OCI-LY1 (cell line): Measurements from ENCODE around the gene ST8SIA2.

Experiments
- H2AFZ ChIP-seq: fragments of 200-600 bp; sonication (generic), shearing (Covaris generic); 2 replicates; pipeline ENCODE4 v1.6.0; 2014; ENCODE audit warnings: antibody characterized with exemption, mild to moderate bottlenecking, low read length
- H3F3A ChIP-seq: fragments of 200-600 bp; sonication (generic), shearing (Covaris generic); 2 replicates; pipeline ENCODE4 v1.6.0; 2014; ENCODE audit warnings: mild to moderate bottlenecking, antibody characterized with exemption, low read length, moderate library complexity; ENCODE audit not compliant: insufficient read depth
- H3K27ac ChIP-seq: fragments of 200-600 bp; sonication (generic); 2 replicates; pipeline ENCODE4 v1.5.1; 2014; ENCODE audit warnings: low read length, mixed run types, mild to moderate bottlenecking, low read depth; ENCODE audit not compliant: poor library complexity, severe bottlenecking
- H3K27me3 ChIP-seq: fragments of 200-600 bp; sonication (generic); 2 replicates; pipeline ENCODE4 v1.6.0; 2014; ENCODE audit warnings: antibody characterized with exemption, mild to moderate bottlenecking, low read length, moderate library complexity; ENCODE audit not compliant: insufficient read depth
- H3K36me3 ChIP-seq: fragments of 200-600 bp; sonication (generic); 2 replicates; pipeline ENCODE4 v1.6.1; 2014; ENCODE audit warnings: mild to moderate bottlenecking, antibody characterized with exemption, low read length, moderate library complexity, mixed read lengths; ENCODE audit not compliant: insufficient read depth
- H3K4me1 ChIP-seq: fragments of 200-600 bp; sonication (generic); 2 replicates; pipeline ENCODE4 v1.5.1; 2014; ENCODE audit warnings: mild to moderate bottlenecking, low read length, moderate library complexity; ENCODE audit not compliant: insufficient read depth, severe bottlenecking
- H3K4me2 ChIP-seq: fragments of 200-600 bp; sonication (generic), shearing (Covaris generic); 2 replicates; pipeline ENCODE4 v1.6.1; 2014; ENCODE audit warnings: low read length
- H3K4me3 ChIP-seq: fragments of 200-600 bp; sonication (generic); 2 replicates; pipeline ENCODE4 v1.5.1; 2014; ENCODE audit warnings: low read length, low read depth, mild to moderate bottlenecking, mixed read lengths; ENCODE audit not compliant: poor library complexity, severe bottlenecking
- H3K79me2 ChIP-seq: fragments of 200-600 bp; shearing (Covaris generic); 2 replicates; pipeline ENCODE4 v1.6.1; 2016; ENCODE audit warnings: mixed run types, low read length, mixed read lengths; ENCODE audit not compliant: insufficient read depth
- H3K9ac ChIP-seq: fragments of 200-600 bp; sonication (generic), shearing (Covaris generic); 2 replicates; pipeline ENCODE4 v1.6.1; 2014; ENCODE audit warnings: mild to moderate bottlenecking, low read length, mixed read lengths
- H3K9me2 ChIP-seq: fragments of 200-600 bp; sonication (generic), shearing (Covaris generic); 2 replicates; pipeline ENCODE4 v1.6.1; 2014; ENCODE audit warnings: low read depth, mild to moderate bottlenecking, low read length, mixed read lengths
- H3K9me3 ChIP-seq: fragments of 200-600 bp; shearing (Covaris generic); 2 replicates; pipeline ENCODE4 v1.6.1; 2014; ENCODE audit warnings: low read length, mixed read lengths
- H4K20me1 ChIP-seq: fragments of 200-600 bp; sonication (generic), shearing (Covaris generic); 2 replicates; pipeline ENCODE4 v1.6.0; 2016; ENCODE audit warnings: mild to moderate bottlenecking, low read length; ENCODE audit not compliant: insufficient read depth
- CTCF ChIP-seq: fragments of 200-600 bp; sonication (generic), shearing (Covaris generic); IDR thresholded peaks from 2 replicates; pipeline ENCODE4 v1.5.1; 2017; ENCODE audit warnings: mild to moderate bottlenecking, antibody characterized with exemption, low read length, moderate library complexity, mixed read lengths
- EZH2 ChIP-seq: fragments of 200-600 bp; sonication (generic), shearing (Covaris generic); IDR thresholded peaks from 2 replicates; pipeline ENCODE4 v1.8.0; 2017; ENCODE audit warnings: borderline replicate concordance, mixed run types, mild to moderate bottlenecking, antibody characterized with exemption, low read length, moderate library complexity, mixed read lengths

Gene ST8SIA2

GRCh38 chr15:92365084-92365483, 28.6 kb upstream of the ST8SIA2 start:
- Histone ChIP-seq H3K27me3 (no peaks in the 10 kb centered on the region), H2AFZ (no peak overlapping the region), H4K20me1 (no peaks in the 10 kb centered on the region), H3K4me2 (no peak overlapping the region), H3K9me3 (no peaks in the 10 kb centered on the region), H3K9ac (no peak overlapping the region), H3K4me1 (no peaks in the 10 kb centered on the region), H3K9me2 (no peaks in the 10 kb centered on the region), H3F3A (no peaks in the 10 kb centered on the region), H3K4me3 (no peak overlapping the region), H3K27ac (no peak overlapping the region), H3K36me3 (no peaks in the 10 kb centered on the region), H3K79me2 (no peaks in the 10 kb centered on the region)
- no peak for TF ChIP-seq EZH2
- no peak for TF ChIP-seq CTCF

- TF ChIP-seq EZH2 (no peak), CTCF (no peak)
These were observed 27.8 kb upstream of the ST8SIA2 start for GRCh38 chr15:92365906-92366305.

GRCh38 chr15:92366381-92366780, 27.3 kb upstream of the ST8SIA2 start:
- Histone ChIP-seq H4K20me1 (no peaks in the 10 kb centered on the region), H3K27ac (no peak overlapping the region), H3K4me3 (no peak overlapping the region), H3K4me2 (no peak overlapping the region), H2AFZ (no peak overlapping the region), H3K9ac (no peak overlapping the region), H3F3A (no peaks in the 10 kb centered on the region), H3K36me3 (no peaks in the 10 kb centered on the region), H3K9me2 (no peaks in the 10 kb centered on the region), H3K9me3 (no peaks in the 10 kb centered on the region), H3K79me2 (no peaks in the 10 kb centered on the region), H3K27me3 (no peaks in the 10 kb centered on the region), H3K4me1 (no peaks in the 10 kb centered on the region)
- TF ChIP-seq CTCF: no peak
- no peak for TF ChIP-seq EZH2

More at GRCh38 chr15:92365906-92366305, 27.8 kb upstream of the ST8SIA2 start:
- H3K27me3 ChIP-seq: no peaks in the 10 kb centered on the region
- no peaks in the 10 kb centered on the region for H3K9me3 ChIP-seq
- no peak overlapping the region for H3K4me3 ChIP-seq
- no peaks in the 10 kb centered on the region for H3K79me2 ChIP-seq
- no peaks in the 10 kb centered on the region for H3K4me1 ChIP-seq
- no peak overlapping the region for H3K9ac ChIP-seq
- H3F3A ChIP-seq: no peaks in the 10 kb centered on the region
- no peaks in the 10 kb centered on the region for H3K36me3 ChIP-seq
- H3K9me2 ChIP-seq: no peaks in the 10 kb centered on the region
- no peak overlapping the region for H2AFZ ChIP-seq
- H3K27ac ChIP-seq: no peak overlapping the region
- no peaks in the 10 kb centered on the region for H4K20me1 ChIP-seq
- no peak overlapping the region for H3K4me2 ChIP-seq
